Measurements from ENCODE around the gene ITGB7. TPM values are rescaled to one million over a fixed set of nuclear protein-coding genes. Genes with fewer than 3 reads are reported as not detected.
A peak's percentile ranks its signal among the peaks of the same experiment; 100 is the strongest.

ITGB7 gene
- total RNA-seq, 1 experiment from 2014 or later = 1.9 TPM

- Histone ChIP-seq H3K36me3 (ENCODE audit: low read depth, low read length) (peaks cover 33% of the 10 kb centered on the region), H3K27me3 (ENCODE audit: low read length) (no peaks in the 10 kb centered on the region), H3F3A (ENCODE audit: low read length, unreplicated experiment) (no peaks in the 10 kb centered on the region), H3K9me3 (ENCODE audit: low read length) (no peaks in the 10 kb centered on the region), H3K4me1 (ENCODE audit: insufficient read depth, low read length) (peaks cover 20% of the 10 kb centered on the region), H4K20me1 (ENCODE audit: low read length) (no peaks in the 10 kb centered on the region), H2AFZ (ENCODE audit: low read length) (no peak overlapping the region), H3K27ac (ENCODE audit: low read length) (no peak overlapping the region), H3K4me3 (ENCODE audit: low read length) (no peak overlapping the region), H3K9ac (ENCODE audit: low read length) (no peak overlapping the region), H3K9me2 (replicated peaks; ENCODE audit: low read length) (no peaks in the 10 kb centered on the region), H3K79me2 (ENCODE audit: low read length) (no peaks in the 10 kb centered on the region), H3K4me2 (ENCODE audit: low read length) (no peak overlapping the region)
- POLR2A ChIA-PET (ENCODE audit: unreplicated experiment) = no interaction called here
- DNase-seq (no peak), ATAC-seq (no peak)
- no TSS peak for BruUV-seq (replicated peaks)
- TF ChIP-seq, protein P1, sequence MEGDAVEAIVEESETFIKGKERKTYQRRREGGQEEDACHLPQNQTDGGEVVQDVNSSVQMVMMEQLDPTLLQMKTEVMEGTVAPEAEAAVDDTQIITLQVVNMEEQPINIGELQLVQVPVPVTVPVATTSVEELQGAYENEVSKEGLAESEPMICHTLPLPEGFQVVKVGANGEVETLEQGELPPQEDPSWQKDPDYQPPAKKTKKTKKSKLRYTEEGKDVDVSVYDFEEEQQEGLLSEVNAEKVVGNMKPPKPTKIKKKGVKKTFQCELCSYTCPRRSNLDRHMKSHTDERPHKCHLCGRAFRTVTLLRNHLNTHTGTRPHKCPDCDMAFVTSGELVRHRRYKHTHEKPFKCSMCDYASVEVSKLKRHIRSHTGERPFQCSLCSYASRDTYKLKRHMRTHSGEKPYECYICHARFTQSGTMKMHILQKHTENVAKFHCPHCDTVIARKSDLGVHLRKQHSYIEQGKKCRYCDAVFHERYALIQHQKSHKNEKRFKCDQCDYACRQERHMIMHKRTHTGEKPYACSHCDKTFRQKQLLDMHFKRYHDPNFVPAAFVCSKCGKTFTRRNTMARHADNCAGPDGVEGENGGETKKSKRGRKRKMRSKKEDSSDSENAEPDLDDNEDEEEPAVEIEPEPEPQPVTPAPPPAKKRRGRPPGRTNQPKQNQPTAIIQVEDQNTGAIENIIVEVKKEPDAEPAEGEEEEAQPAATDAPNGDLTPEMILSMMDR (conservative IDR thresholded peaks at IDR 0.05; ENCODE audit: low read depth, low read length) = no peak
- TF ChIP-seq EZH2 (IDR thresholded peaks at IDR 0.05; ENCODE audit: low read length, unreplicated experiment) = no peak
- TF ChIP-seq EZH2phosphoT487 (IDR thresholded peaks at IDR 0.05; ENCODE audit: borderline replicate concordance, low read length) = no peak
- intact Hi-C loops (cut with micrococcal nuclease) = no loop called here
- CTCF ChIA-PET = no interaction called here
Observed at GRCh38 chr12:53208877-53209463, 1.9 kb upstream of the ITGB7 start.

GRCh38 chr12:53208435-53208834 is 1.4 kb upstream of the ITGB7 start:
- Histone ChIP-seq H3K27me3 (ENCODE audit: low read length) (no peaks in the 10 kb centered on the region), H3K9me3 (ENCODE audit: low read length) (no peaks in the 10 kb centered on the region), H3F3A (ENCODE audit: low read length, unreplicated experiment) (no peaks in the 10 kb centered on the region), H4K20me1 (ENCODE audit: low read length) (no peaks in the 10 kb centered on the region), H3K4me3 (ENCODE audit: low read length) (no peak overlapping the region), H3K79me2 (ENCODE audit: low read length) (no peaks in the 10 kb centered on the region), H3K36me3 (ENCODE audit: low read depth, low read length) (peaks cover 28% of the 10 kb centered on the region), H3K4me2 (ENCODE audit: low read length) (no peak overlapping the region), H2AFZ (ENCODE audit: low read length) (no peak overlapping the region), H3K9ac (ENCODE audit: low read length) (no peak overlapping the region), H3K4me1 (ENCODE audit: insufficient read depth, low read length) (peaks cover 20% of the 10 kb centered on the region), H3K27ac (ENCODE audit: low read length) (no peak overlapping the region), H3K9me2 (replicated peaks; ENCODE audit: low read length) (no peaks in the 10 kb centered on the region)
- no peak for DNase-seq
- ChIA-PET POLR2A (ENCODE audit: unreplicated experiment) (no interaction called here), CTCF (no interaction called here)
- intact Hi-C loops (cut with micrococcal nuclease) = no loop called here
- no TSS peak for BruUV-seq (replicated peaks)
- TF ChIP-seq EZH2phosphoT487 (IDR thresholded peaks at IDR 0.05; ENCODE audit: borderline replicate concordance, low read length) (no peak), EZH2 (IDR thresholded peaks at IDR 0.05; ENCODE audit: low read length, unreplicated experiment) (no peak)
- TF ChIP-seq, protein P1 (conservative IDR thresholded peaks at IDR 0.05; ENCODE audit: low read depth, low read length) = no peak
- ATAC-seq = no peak

GRCh38 chr12:53205747-53206419 is 1.2 kb downstream of the ITGB7 start:
- BruUV-seq (replicated peaks) = no TSS peak
- CTCF ChIA-PET = no interaction called here
- no peaks in the 10 kb centered on the region for H3K9me3 ChIP-seq (ENCODE audit: low read length)
- POLR2A ChIA-PET (ENCODE audit: unreplicated experiment) = no interaction called here
- no peaks in the 10 kb centered on the region for H3K79me2 ChIP-seq (ENCODE audit: low read length)
- ATAC-seq = peak; percentile 80
- peaks cover 3% of the 10 kb centered on the region; the same call in 1 of the 2 replicates for H3K36me3 ChIP-seq (ENCODE audit: low read depth, low read length)
- intact Hi-C loops (cut with micrococcal nuclease) = no loop called here
- no peak overlapping the region for H3K9ac ChIP-seq (ENCODE audit: low read length)
- no peak overlapping the region for H3K27ac ChIP-seq (ENCODE audit: low read length)
- H3K4me2 ChIP-seq (ENCODE audit: low read length) = peak overlapping the region; percentile 28; the same call in 1 of the 2 replicates
- TF ChIP-seq, protein P1 (conservative IDR thresholded peaks at IDR 0.05; ENCODE audit: low read depth, low read length) = no peak
- TF ChIP-seq EZH2 (IDR thresholded peaks at IDR 0.05; ENCODE audit: low read length, unreplicated experiment) (no peak), EZH2phosphoT487 (IDR thresholded peaks at IDR 0.05; ENCODE audit: borderline replicate concordance, low read length) (no peak)
- H3F3A ChIP-seq (ENCODE audit: low read length, unreplicated experiment) = no peaks in the 10 kb centered on the region
- no peaks in the 10 kb centered on the region for H3K27me3 ChIP-seq (ENCODE audit: low read length)
- no peak overlapping the region for H2AFZ ChIP-seq (ENCODE audit: low read length)
- H3K4me3 ChIP-seq (ENCODE audit: low read length) = no peak overlapping the region
- no peaks in the 10 kb centered on the region for H3K9me2 ChIP-seq (replicated peaks; ENCODE audit: low read length)
- peak; percentile 74 for DNase-seq
- H4K20me1 ChIP-seq (ENCODE audit: low read length) = no peaks in the 10 kb centered on the region
- H3K4me1 ChIP-seq (ENCODE audit: insufficient read depth, low read length) = peaks cover 20% of the 10 kb centered on the region
